Left ventricle myocardium inferior (tissue), 1 donor: ENCODE measurements around the gene RYR1. TPM values are rescaled to one million over a fixed set of nuclear protein-coding genes. Genes with fewer than 3 reads are reported as not detected.
A peak's percentile ranks its signal among the peaks of the same experiment; 100 is the strongest.

Experiments
- DNase-seq: peaks from one replicate; pipeline ENCODE4 v3.0.0-alpha.2; 2020
- H3K27ac ChIP-seq: fragments of 200-600 bp; replicated peaks from 2 replicates; pipeline ENCODE4 v1.8.0; 2021
- H3K27me3 ChIP-seq: fragments of 200-600 bp; 2 replicates; pipeline ENCODE4 v1.8.0; 2021; ENCODE audit warnings: low read depth
- H3K36me3 ChIP-seq: fragments of 200-600 bp; 2 replicates; pipeline ENCODE4 v1.8.0; 2021
- H3K4me1 ChIP-seq: fragments of 200-600 bp; 2 replicates; pipeline ENCODE4 v1.8.0; 2021
- H3K4me3 ChIP-seq: fragments of 200-600 bp; 2 replicates; pipeline ENCODE4 v1.8.0; 2021; ENCODE audit warnings: mild to moderate bottlenecking, moderate library complexity
- H3K9me3 ChIP-seq: fragments of 200-600 bp; replicated peaks from 2 replicates; pipeline ENCODE4 v1.8.0; 2021
- CTCF ChIP-seq: fragments of 200-600 bp; IDR thresholded peaks from 2 replicates; pipeline ENCODE4 v1.8.0; 2021; ENCODE audit warnings: antibody characterized with exemption, mild to moderate bottlenecking, borderline replicate concordance
- intact Hi-C: fragments of 100-400 bp; cut with micrococcal nuclease; formaldehyde crosslinking; loops from one replicate; pipeline ENCODE4 v1.11.0; 2022
- total RNA-seq: library from RNA; stranded (reverse); fragmentation: NEBNext Ultra II Directional; extraction: Animal tissue kit (Norgen Biotek cat#: 25700); gene quantifications from one replicate; pipeline ENCODE4 v1.2.1, GENCODE V29; 2021
- donor health status: DM: no; HTN: yes; CAD: no; lungs with severe emphysema.

Gene RYR1
- total RNA-seq, 1 donor from 2014 or later: 0.74 TPM

- DNase-seq: no peak
- Histone ChIP-seq H3K4me1 (peaks cover 2% of the 10 kb centered on the region), H3K9me3 (no peaks in the 10 kb centered on the region), H3K36me3 (no peaks in the 10 kb centered on the region), H3K4me3 (no peak overlapping the region), H3K27me3 (peaks cover 69% of the 10 kb centered on the region), H3K27ac (no peak overlapping the region)
- intact Hi-C loops: no loop called here
- no peak for TF ChIP-seq CTCF
Measured at GRCh38 chr19:38562096-38562495, 128.6 kb downstream of the RYR1 start.

GRCh38 chr19:38563475-38563874 lies 130.0 kb downstream of the RYR1 start:
- no peaks in the 10 kb centered on the region for H3K36me3 ChIP-seq
- peaks cover 73% of the 10 kb centered on the region for H3K27me3 ChIP-seq
- no peaks in the 10 kb centered on the region for H3K9me3 ChIP-seq
- peaks cover 2% of the 10 kb centered on the region for H3K4me1 ChIP-seq
- H3K27ac ChIP-seq: no peak overlapping the region
- intact Hi-C loops: no loop called here
- H3K4me3 ChIP-seq: no peak overlapping the region
- DNase-seq: no peak
- no peak for TF ChIP-seq CTCF

GRCh38 chr19:38564981-38565690 lies 131.6 kb downstream of the RYR1 start:
- no peak overlapping the region for H3K27ac ChIP-seq
- TF ChIP-seq CTCF: no peak
- no peaks in the 10 kb centered on the region for H3K36me3 ChIP-seq
- no peak for DNase-seq
- H3K4me1 ChIP-seq: peaks cover 2% of the 10 kb centered on the region
- H3K27me3 ChIP-seq: peaks cover 86% of the 10 kb centered on the region
- peak overlapping the region; percentile 55 for H3K4me3 ChIP-seq
- H3K9me3 ChIP-seq: no peaks in the 10 kb centered on the region
- intact Hi-C loops: no loop called here

GRCh38 chr19:38565691-38566105 lies 132.2 kb downstream of the RYR1 start:
- Histone ChIP-seq H3K27ac (no peak overlapping the region), H3K4me1 (peaks cover 2% of the 10 kb centered on the region), H3K9me3 (no peaks in the 10 kb centered on the region), H3K27me3 (peaks cover 86% of the 10 kb centered on the region), H3K36me3 (no peaks in the 10 kb centered on the region), H3K4me3 (peak overlapping the region; percentile 55)
- TF ChIP-seq CTCF: no peak
- intact Hi-C loops: no loop called here
- no peak for DNase-seq

- no peaks in the 10 kb centered on the region for H3K9me3 ChIP-seq
- H3K36me3 ChIP-seq: no peaks in the 10 kb centered on the region
- peaks cover 2% of the 10 kb centered on the region for H3K4me1 ChIP-seq
- H3K27me3 ChIP-seq: peaks cover 48% of the 10 kb centered on the region
- TF ChIP-seq CTCF: no peak
- no peak for DNase-seq
- intact Hi-C loops: no loop called here
- no peak overlapping the region for H3K4me3 ChIP-seq
- H3K27ac ChIP-seq: no peak overlapping the region
Measured at GRCh38 chr19:38569368-38569983, 136.0 kb downstream of the RYR1 start.
